ENCODE measurements around the gene DNAAF6. TPM values are rescaled to one million over a fixed set of nuclear protein-coding genes. Genes with fewer than 3 reads are reported as not detected.

Gene DNAAF6
- polyA plus RNA-seq, 1 of the 3 experiments (the other 2 are of a cell fraction), result not detected

DNA sequence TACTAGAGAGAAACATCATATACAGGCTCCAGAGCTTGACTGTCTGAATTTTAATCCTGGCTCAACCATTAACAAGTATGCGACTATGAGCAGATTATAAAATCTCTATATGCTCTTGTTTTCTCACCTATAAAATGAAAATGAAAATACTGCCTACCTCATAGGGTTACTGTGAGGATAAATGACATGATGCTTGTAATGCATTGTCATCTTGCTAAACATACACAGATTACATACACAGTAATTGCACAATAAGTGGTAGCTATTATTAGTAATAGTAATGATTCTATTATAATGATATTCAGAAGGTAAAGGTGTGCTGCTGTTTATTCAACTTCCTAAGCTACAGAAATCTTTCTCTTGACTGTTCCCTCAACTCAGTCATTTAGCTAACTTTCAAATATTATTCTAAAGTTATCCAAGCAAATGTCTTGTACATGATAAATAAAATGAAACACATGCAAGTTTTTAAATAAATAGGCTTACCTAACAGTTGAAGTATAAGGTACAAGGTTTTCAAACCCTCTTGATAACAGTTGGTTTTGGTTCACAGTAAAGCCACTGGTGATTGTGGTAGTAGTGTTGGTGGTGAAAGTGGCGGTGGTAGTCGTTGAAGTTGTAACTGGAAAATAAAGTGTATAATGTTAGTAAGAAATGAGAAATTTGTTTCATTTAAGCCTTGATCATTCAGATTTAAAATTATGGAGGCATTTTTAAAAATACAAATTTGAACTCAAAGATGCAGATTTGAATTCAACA lies 39.1 kb upstream of the DNAAF6 start:
- no peaks in the 10 kb centered on the region for H3K9me2 ChIP-seq
- H3K36me3 ChIP-seq (replicated peaks in 1 of 2; ENCODE audit: control insufficient read depth in 1 of 2, insufficient read depth in 2 of 2, low read length in 1 of 2), result no peaks in the 10 kb centered on the region
- 56% methylated on average over 3 of the region's 3 CpGs for WGBS (ENCODE audit: low lambda C conversion rate)
- H2AFZ ChIP-seq (ENCODE audit: low read depth), result no peak overlapping the region
- H3K4me3 ChIP-seq (ENCODE audit: low read depth in 2 of 2, low read length in 1 of 2), result no peak overlapping the region
- no peak overlapping the region for H3K9ac ChIP-seq
- H3K4me2 ChIP-seq, result no peak overlapping the region
- no peak for TF ChIP-seq EZH2phosphoT487 (IDR thresholded peaks at IDR 0.05; ENCODE audit: borderline replicate concordance, low read depth)
- no peak for TF ChIP-seq EP300 (IDR thresholded peaks at IDR 0.05; ENCODE audit: borderline replicate concordance in 1 of 2, low read depth in 1 of 2, low read length in 1 of 2)
- no peak for TF ChIP-seq ZBTB33 (IDR thresholded peaks at IDR 0.05; ENCODE audit: borderline replicate concordance, low read depth)
- no peak for TF ChIP-seq YY1 (IDR thresholded peaks at IDR 0.05; ENCODE audit: low read depth)
- TF ChIP-seq RFX5 (IDR thresholded peaks at IDR 0.05; ENCODE audit: low read length), result no peak
- no peak for TF ChIP-seq TEAD4 (IDR thresholded peaks at IDR 0.05; ENCODE audit: borderline replicate concordance, insufficient read depth)
- no peak for TF ChIP-seq TAF1 (IDR thresholded peaks at IDR 0.05; ENCODE audit: borderline replicate concordance, low read depth, low read length)
- no peaks in the 10 kb centered on the region for H3K4me1 ChIP-seq (ENCODE audit: control insufficient read depth in 1 of 2, insufficient read depth in 2 of 2, low read depth in 1 of 2, low read length in 1 of 2)
- H3K79me2 ChIP-seq (ENCODE audit: insufficient read depth), result no peaks in the 10 kb centered on the region
- ChIA-PET POLR2A (no interaction called here), CTCF (interaction anchor here (0.7 kb wide), 1 partner anchor 9 kb away, joined by 4 read pairs; no protein-coding TSS in a partner anchor)
- H3F3A ChIP-seq (replicated peaks; ENCODE audit: insufficient read depth), result no peaks in the 10 kb centered on the region
- no peaks in the 10 kb centered on the region for H3K9me3 ChIP-seq
- no peak overlapping the region for H3K27ac ChIP-seq (ENCODE audit: low read depth in 2 of 2, low read length in 1 of 2)
- H4K20me1 ChIP-seq (ENCODE audit: insufficient read depth), result no peaks in the 10 kb centered on the region
- no peaks in the 10 kb centered on the region for H3K27me3 ChIP-seq (ENCODE audit: insufficient read depth)
- no peak for DNase-seq

- CTCF ChIA-PET, result interaction anchor here (0.8 kb wide), 1 partner anchor 19 kb away, joined by 3 read pairs; no protein-coding TSS in a partner anchor
- POLR2A ChIA-PET, result no interaction called here
- DNase-seq, result no peak
Observed at GRCh38 chrX:107168257-107168656, 38.2 kb upstream of the DNAAF6 start.

More at GRCh38 chrX:107168257-107168656, 38.2 kb upstream of the DNAAF6 start:
- Histone ChIP-seq H2AFZ (ENCODE audit: low read depth) (no peak overlapping the region), H3K4me2 (no peak overlapping the region), H3K9me3 (no peaks in the 10 kb centered on the region), H4K20me1 (ENCODE audit: insufficient read depth) (no peaks in the 10 kb centered on the region), H3K4me3 (ENCODE audit: low read depth in 2 of 2, low read length in 1 of 2) (no peak overlapping the region), H3F3A (replicated peaks; ENCODE audit: insufficient read depth) (no peaks in the 10 kb centered on the region), H3K9ac (no peak overlapping the region), H3K9me2 (no peaks in the 10 kb centered on the region), H3K27me3 (ENCODE audit: insufficient read depth) (no peaks in the 10 kb centered on the region), H3K36me3 (replicated peaks in 1 of 2; ENCODE audit: control insufficient read depth in 1 of 2, insufficient read depth in 2 of 2, low read length in 1 of 2) (no peaks in the 10 kb centered on the region), H3K79me2 (ENCODE audit: insufficient read depth) (no peaks in the 10 kb centered on the region), H3K4me1 (ENCODE audit: control insufficient read depth in 1 of 2, insufficient read depth in 2 of 2, low read depth in 1 of 2, low read length in 1 of 2) (no peaks in the 10 kb centered on the region), H3K27ac (ENCODE audit: low read depth in 2 of 2, low read length in 1 of 2) (no peak overlapping the region)
- TF ChIP-seq ELF1 (IDR thresholded peaks at IDR 0.05) (no peak), RXRA (IDR thresholded peaks at IDR 0.05; ENCODE audit: borderline replicate concordance, low read depth) (no peak), EZH2phosphoT487 (IDR thresholded peaks at IDR 0.05; ENCODE audit: borderline replicate concordance, low read depth) (no peak), FOSL2 (IDR thresholded peaks at IDR 0.05; ENCODE audit: borderline replicate concordance, low read depth) (no peak), RCOR1 (IDR thresholded peaks at IDR 0.05; ENCODE audit: low read length) (no peak), EP300 (IDR thresholded peaks at IDR 0.05; ENCODE audit: borderline replicate concordance in 1 of 2, low read depth in 1 of 2, low read length in 1 of 2) (no peak), NFIC (IDR thresholded peaks at IDR 0.05; ENCODE audit: borderline replicate concordance) (no peak), TCF12 (IDR thresholded peaks at IDR 0.05) (no peak), ZBTB33 (IDR thresholded peaks at IDR 0.05; ENCODE audit: borderline replicate concordance, low read depth) (no peak), RAD21 (IDR thresholded peaks at IDR 0.05; ENCODE audit: low read length) (no peak), FOXM1 (IDR thresholded peaks at IDR 0.05; ENCODE audit: low read depth) (no peak), SIN3A (IDR thresholded peaks at IDR 0.05; ENCODE audit: borderline replicate concordance, low read depth, low read length) (no peak), POLR2AphosphoS5 (IDR thresholded peaks at IDR 0.05; ENCODE audit: low read depth, low read length) (no peak), TEAD4 (IDR thresholded peaks at IDR 0.05; ENCODE audit: borderline replicate concordance, insufficient read depth) (no peak)
- TF ChIP-seq, protein P1, sequence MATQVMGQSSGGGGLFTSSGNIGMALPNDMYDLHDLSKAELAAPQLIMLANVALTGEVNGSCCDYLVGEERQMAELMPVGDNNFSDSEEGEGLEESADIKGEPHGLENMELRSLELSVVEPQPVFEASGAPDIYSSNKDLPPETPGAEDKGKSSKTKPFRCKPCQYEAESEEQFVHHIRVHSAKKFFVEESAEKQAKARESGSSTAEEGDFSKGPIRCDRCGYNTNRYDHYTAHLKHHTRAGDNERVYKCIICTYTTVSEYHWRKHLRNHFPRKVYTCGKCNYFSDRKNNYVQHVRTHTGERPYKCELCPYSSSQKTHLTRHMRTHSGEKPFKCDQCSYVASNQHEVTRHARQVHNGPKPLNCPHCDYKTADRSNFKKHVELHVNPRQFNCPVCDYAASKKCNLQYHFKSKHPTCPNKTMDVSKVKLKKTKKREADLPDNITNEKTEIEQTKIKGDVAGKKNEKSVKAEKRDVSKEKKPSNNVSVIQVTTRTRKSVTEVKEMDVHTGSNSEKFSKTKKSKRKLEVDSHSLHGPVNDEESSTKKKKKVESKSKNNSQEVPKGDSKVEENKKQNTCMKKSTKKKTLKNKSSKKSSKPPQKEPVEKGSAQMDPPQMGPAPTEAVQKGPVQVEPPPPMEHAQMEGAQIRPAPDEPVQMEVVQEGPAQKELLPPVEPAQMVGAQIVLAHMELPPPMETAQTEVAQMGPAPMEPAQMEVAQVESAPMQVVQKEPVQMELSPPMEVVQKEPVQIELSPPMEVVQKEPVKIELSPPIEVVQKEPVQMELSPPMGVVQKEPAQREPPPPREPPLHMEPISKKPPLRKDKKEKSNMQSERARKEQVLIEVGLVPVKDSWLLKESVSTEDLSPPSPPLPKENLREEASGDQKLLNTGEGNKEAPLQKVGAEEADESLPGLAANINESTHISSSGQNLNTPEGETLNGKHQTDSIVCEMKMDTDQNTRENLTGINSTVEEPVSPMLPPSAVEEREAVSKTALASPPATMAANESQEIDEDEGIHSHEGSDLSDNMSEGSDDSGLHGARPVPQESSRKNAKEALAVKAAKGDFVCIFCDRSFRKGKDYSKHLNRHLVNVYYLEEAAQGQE (IDR thresholded peaks at IDR 0.05; ENCODE audit: low read depth, low read length), result no peak

All from SK-N-SH (cell line).